Mesenteric fat pad (tissue), 1 donor: ENCODE data around the gene BTNL9. TPM values are rescaled to one million over a fixed set of nuclear protein-coding genes. Genes with fewer than 3 reads are reported as not detected.
A peak's percentile ranks its signal among the peaks of the same experiment; 100 is the strongest.
"Not testable (repeated sequence)": the region's sequence is repeated elsewhere in the genome, so short reads cannot be mapped to it uniquely, and the experiment has no call there.

Experiments
- DNase-seq: peaks from one replicate; pipeline ENCODE4 v3.0.0-alpha.2; 2020; ENCODE audit warnings: low spot score
- microRNA-seq: library from miRNA; unstranded; fragments of <30 nt; microRNA quantifications from one replicate; pipeline ENCODE4 v1.2.0, GENCODE V29; 2020; ENCODE audit warnings: borderline number of aligned reads
- total RNA-seq: library from RNA; stranded (reverse); fragmentation: NEBNext Ultra II Directional; extraction: Animal tissue kit (Norgen Biotek cat#: 25700); gene quantifications from one replicate; pipeline ENCODE4 v1.2.1, GENCODE V29; 2021
- donor health status: DM: yes; HTN: yes; CAD: no.

The BTNL9 gene
- total RNA-seq, 1 donor from 2014 or later = 407 TPM

- DNase-seq = not testable (repeated sequence)
Observed at GRCh38 chr5:181097759-181098491, 57.9 kb downstream of the BTNL9 start.

GRCh38 chr5:181098762-181099601, 58.9 kb downstream of the BTNL9 start:
- peak; percentile 49 for DNase-seq

DNA sequence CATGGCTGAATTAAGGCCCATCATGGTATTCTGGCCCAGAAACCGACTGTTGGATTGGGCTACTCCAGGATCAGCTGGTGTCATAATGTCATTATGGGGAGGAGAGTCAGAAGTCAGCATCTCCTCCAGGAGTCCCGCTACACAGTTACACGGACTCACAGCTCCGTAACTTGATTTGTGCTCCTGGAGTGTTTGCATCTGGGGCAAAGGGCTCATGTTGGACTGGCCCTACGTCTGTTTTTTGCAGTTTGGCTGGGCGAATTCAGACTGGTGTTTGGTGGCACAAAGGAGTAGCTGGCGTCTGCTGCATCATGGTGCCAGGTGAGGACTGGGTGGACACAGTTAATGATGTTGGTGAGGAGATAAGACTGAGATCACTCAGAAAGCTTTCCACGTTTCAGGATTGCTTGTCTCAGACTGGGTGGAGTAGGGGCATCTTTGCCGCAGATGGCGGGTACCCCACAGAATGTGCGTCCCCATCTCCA, 59.6 kb downstream of the BTNL9 start:
- DNase-seq = no peak

DNA sequence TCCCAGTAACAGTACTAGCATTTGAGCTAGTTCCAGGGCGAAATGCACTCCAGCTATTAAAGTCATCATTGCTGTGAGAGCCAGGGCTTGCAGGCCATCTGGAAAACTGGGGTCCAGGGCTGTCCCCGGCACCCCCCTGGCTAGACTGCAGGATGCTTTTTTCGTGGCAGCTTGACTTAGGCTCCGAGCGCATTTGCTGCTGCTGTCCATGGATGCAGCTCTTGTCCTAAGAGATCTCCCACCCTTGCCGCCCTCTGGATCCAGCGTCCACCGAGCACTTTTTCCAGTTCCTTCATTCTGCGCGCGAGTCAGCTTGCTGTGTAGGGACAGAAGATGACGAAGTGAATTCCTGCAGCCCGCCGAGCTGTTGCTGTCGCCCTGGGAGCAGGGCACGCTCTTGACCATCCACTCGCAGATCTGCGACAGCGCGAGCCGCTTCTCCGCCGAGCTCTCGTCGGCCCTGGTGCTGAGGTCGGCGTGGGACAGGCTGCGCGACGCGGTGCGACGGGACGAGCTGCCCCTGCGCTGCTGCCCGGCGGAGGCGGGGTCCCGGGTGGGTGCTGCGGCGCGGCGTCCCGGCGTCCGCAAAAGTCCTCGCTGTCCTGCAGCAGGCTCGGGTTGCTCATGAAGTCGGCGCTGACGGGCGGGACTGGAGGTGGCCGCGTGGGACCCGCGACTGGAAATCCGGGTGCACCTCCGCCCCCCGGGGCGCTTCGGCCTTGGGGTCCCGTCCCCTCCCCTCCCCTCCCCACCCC, 60.2 kb downstream of the BTNL9 start:
- peak; percentile 77 for DNase-seq

GRCh38 chr5:181101030-181101641, 61.1 kb downstream of the BTNL9 start:
- DNase-seq = not testable (repeated sequence)

DNA sequence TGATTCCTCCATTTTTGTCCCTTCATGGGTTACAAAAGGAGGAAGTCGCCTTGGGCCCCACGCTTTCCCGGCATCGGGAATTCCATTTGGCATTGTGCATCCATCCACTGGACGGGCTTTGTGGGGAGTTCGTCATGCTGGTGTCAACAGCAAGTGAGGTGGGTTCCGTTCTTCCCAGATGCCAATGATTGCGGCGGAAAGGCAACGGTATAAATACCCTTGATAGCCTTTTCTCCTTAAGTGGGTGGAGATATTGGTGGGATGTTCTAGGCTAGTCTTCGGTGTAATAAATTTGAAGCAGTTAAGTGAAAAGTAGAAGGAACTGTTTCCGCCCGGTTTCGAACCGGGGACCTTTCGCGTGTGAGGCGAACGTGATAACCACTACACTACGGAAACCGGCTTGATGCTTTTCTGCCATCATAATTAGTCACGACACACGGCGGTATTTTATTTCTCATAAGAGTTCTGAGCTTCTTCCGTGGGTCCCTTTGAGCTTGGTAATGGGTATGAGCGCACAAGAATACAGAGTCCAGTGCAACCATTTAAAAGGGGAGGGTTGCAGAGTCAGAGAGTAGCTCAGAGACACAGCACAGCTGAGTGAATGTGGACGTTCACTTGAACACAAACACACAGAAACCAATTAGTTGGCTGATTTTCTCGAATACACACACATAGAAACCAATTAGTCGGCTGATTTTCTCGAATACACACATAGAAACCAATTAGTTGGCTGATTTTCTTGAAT, 62.0 kb downstream of the BTNL9 start:
- DNase-seq = not testable (repeated sequence)

DNA sequence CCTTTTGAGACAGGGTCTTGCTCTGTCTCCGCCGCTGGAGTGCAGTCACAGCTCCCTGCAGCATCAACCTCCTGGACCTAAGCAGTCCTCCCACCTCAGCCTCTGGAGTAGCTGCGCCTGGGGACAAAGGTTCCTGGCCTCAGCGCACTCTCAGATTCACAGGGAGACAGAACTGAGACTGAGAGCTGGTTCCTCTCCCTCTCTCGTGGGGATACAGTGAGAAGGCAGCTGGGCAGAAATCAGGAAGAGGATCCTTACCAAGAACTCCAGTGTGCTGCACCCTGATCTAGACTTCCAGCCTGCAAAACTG, 64.1 kb downstream of the BTNL9 start:
- DNase-seq = not testable (repeated sequence)

- DNase-seq = not testable (repeated sequence)
Observed at GRCh38 chr5:181104606-181105390, 64.7 kb downstream of the BTNL9 start.

DNA sequence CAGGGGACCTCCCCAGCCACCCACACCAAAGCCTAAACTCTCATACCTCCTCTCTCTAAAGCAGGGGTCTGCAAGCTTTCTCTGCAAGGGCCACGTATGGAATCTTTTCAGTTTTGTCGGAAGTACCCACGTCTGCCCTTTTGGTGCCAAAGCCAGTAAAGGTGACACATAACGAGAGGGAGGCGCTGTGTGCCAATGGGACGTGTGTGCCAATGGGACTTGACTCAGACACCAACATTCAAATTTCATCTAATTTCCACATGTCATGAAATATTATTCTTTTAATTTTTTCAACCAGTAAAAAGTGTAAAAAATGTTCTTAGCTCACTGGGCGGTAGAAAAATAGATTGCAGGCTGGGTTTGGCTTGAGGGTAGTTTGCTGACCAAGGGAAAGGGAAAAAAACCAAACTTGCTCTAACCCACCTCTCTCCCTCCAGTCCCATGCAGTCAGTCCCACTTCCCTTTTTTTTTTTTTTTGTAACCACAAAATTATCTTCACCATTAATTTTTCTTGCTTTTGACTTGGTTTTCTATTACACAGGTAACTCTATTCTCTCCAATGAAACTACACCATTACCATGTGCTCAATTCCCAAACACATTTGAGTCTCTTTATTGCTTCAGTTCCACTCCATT, 65.4 kb downstream of the BTNL9 start:
- DNase-seq = no peak

DNA sequence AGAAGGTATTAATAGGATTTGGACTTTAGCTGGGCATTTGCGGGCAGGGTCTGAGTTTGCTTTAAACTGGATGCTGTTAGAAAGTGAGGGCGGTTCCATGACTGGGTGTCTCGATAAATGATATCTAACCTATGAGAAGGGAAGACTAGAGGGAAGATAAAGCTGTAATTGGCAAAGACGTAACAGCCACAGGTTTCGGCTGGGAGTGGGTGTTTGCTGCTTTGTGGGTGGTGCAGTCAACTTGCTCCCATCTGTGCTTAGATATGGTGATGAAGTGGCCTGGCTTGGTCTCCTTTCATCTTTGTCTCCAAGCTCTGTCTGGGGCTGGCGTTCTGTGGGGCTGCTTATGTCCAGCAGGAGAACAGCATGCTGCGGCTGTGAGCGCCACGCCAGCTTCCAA, 67.6 kb downstream of the BTNL9 start:
- DNase-seq = no peak

DNA sequence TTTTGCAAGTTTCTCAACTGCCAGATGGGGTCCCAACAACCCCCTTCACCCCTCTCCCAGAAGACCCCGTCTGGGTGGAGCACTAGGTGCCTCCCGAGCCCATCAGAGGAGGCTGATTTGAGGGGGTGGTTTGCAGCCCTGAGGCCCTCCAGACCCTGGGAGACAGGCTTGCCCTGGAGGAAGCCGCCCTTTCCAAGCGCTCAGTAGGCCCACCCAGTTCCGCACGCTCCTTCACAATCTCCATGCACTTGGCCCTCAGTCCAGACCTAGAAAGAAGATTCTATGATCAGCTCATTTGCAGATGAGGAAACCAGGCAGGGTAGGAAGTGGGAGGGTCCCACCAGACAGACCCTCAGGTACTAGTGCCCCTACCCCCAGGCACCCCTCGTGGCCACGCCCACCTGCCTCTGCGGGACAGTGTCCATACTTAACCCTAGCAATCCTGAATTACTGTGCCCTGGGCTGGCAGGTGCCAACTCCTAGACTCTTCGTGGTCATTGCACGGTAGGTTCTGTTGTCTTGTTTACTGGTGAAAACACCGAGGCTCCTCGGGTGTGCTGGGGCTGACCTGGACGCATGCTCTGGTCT, 68.6 kb downstream of the BTNL9 start:
- peak; percentile 82 for DNase-seq

- peak; percentile 35 for DNase-seq
Observed at GRCh38 chr5:181109489-181110013, 69.5 kb downstream of the BTNL9 start.

DNA sequence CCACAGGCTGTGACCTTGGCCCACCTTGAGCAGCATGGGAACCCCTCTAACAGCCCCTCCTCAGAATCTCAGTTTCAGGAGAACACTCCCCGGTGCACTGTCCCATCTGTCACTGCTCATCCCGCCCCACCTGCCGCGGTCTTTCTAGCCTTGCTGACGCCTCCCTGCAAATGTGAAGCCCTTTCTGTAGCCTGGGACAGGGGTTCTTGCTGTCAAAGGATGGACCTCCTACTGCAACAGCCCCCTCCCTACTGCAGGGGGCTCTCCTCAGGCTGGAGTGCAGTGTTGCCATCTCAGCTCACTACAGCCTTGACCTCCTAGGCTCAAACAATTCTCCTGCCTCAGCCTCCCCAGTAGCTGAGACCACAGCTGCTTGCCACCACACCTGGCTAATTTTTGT, 70.9 kb downstream of the BTNL9 start:
- peak; percentile 67 for DNase-seq

Small RNA genes within 50 kb of the gene (microRNA-seq; reads per million reads assigned to microRNA genes)
- gene MIR8089 = not detected

Other genes starting within 250 kb of the BTNL9 start
- 380 TPM for gene MGAT1, start 237.5 kb upstream of the BTNL9 start, total RNA-seq
- gene ZFP62, start 179.0 kb upstream of the BTNL9 start, total RNA-seq = 9.1 TPM
- 0.96 TPM for gene BTNL8, start 141.1 kb upstream of the BTNL9 start, total RNA-seq
- gene BTNL3, start 51.4 kb upstream of the BTNL9 start, total RNA-seq = 0.29 TPM
- not detected for gene OR2V1, start 90.9 kb downstream of the BTNL9 start, total RNA-seq
- not detected for gene OR2V2, start 107.3 kb downstream of the BTNL9 start, total RNA-seq
- gene TRIM7, start 164.9 kb downstream of the BTNL9 start, total RNA-seq = 3.0 TPM
- 22.1 TPM for gene TRIM41, start 183.0 kb downstream of the BTNL9 start, total RNA-seq
- 1,262 TPM for gene RACK1, start 203.6 kb downstream of the BTNL9 start, total RNA-seq
- gene TRIM52, start 220.9 kb downstream of the BTNL9 start, total RNA-seq = 9.5 TPM